K562 (cell line): ENCODE results near the gene SHISA5. TPM values are rescaled to one million over a fixed set of nuclear protein-coding genes. Genes with fewer than 3 reads are reported as not detected.
A peak's percentile ranks its signal among the peaks of the same experiment; 100 is the strongest.

Experiments
- BHLHE40 ChIP-seq: IDR thresholded peaks from 2 replicates; pipeline ENCODE4 v1.6.1; 2011; ENCODE audit warnings: low read length, improper control_type of control experiment
- BRD9 ChIP-seq: fragments of 450-650 bp; IDR thresholded peaks from 2 replicates; pipeline ENCODE4 v1.6.1; 2018; ENCODE audit warnings: low read depth; ENCODE audit not compliant: partially characterized antibody
- CHD2 ChIP-seq: IDR thresholded peaks from 2 replicates; pipeline ENCODE4 v1.6.1; 2011; ENCODE audit warnings: low read depth, low read length
- FOSL1 ChIP-seq: fragments of 200-800 bp; sonication (Bioruptor generic); conservative IDR thresholded peaks from 2 replicates; pipeline ENCODE4 v1.6.1; 2016; ENCODE audit warnings: missing genetic modification characterization, missing compliant biosample characterization
- HDGF ChIP-seq: fragments of 450-650 bp; IDR thresholded peaks from 2 replicates; pipeline ENCODE4 v1.6.1; 2016
- MTA1 ChIP-seq: fragments of 450-650 bp; IDR thresholded peaks from 2 replicates; pipeline ENCODE4 v1.6.1; 2017; ENCODE audit warnings: borderline replicate concordance
- NFYB ChIP-seq: IDR thresholded peaks from 2 replicates; pipeline ENCODE4 v1.6.1; 2011; ENCODE audit warnings: mild to moderate bottlenecking, moderate library complexity; ENCODE audit not compliant: insufficient read length; ENCODE audit errors: extremely low read depth
- PRPF4 ChIP-seq: fragments of 200-400 bp; formaldehyde crosslinking; IDR thresholded peaks from one replicate; pipeline ENCODE4 v1.6.1; 2017; ENCODE audit warnings: low read length, low read depth, mild to moderate bottlenecking; ENCODE audit not compliant: insufficient read depth, poor library complexity, severe bottlenecking
- PTRF ChIP-seq: fragments of 450-650 bp; IDR thresholded peaks from 2 replicates; pipeline ENCODE4 v1.6.1; 2016; ENCODE audit warnings: mild to moderate bottlenecking, missing genetic modification characterization, missing compliant biosample characterization
- RHOXF2B ChIP-seq: fragments of 250-450 bp; sonication (Bioruptor Pico); conservative IDR thresholded peaks from 2 replicates; pipeline ENCODE4 v1.5.1; 2021
- SAFB ChIP-seq: fragments of 200-400 bp; formaldehyde crosslinking; IDR thresholded peaks from 2 replicates; pipeline ENCODE4 v1.6.1; 2017; ENCODE audit warnings: low read depth, low read length, borderline replicate concordance
- SAFB2 ChIP-seq: fragments of 200-400 bp; formaldehyde crosslinking; IDR thresholded peaks from 2 replicates; pipeline ENCODE4 v1.6.1; 2018; ENCODE audit warnings: borderline replicate concordance, low read length, low read depth, moderate library complexity; ENCODE audit not compliant: severe bottlenecking
- SMARCC2 ChIP-seq: fragments of 450-650 bp; IDR thresholded peaks from 2 replicates; pipeline ENCODE4 v1.6.1; 2017; ENCODE audit warnings: antibody characterized with exemption, moderate library complexity, mild to moderate bottlenecking, low read depth
- TAF15 ChIP-seq: fragments of 200-400 bp; formaldehyde crosslinking; IDR thresholded peaks from 2 replicates; pipeline ENCODE4 v1.6.1; 2017; ENCODE audit warnings: mild to moderate bottlenecking, low read depth, low read length, moderate library complexity
- TAF9B ChIP-seq: fragments of 450-650 bp; IDR thresholded peaks from 2 replicates; pipeline ENCODE4 v1.6.1; 2018; ENCODE audit warnings: mild to moderate bottlenecking; ENCODE audit not compliant: partially characterized antibody
- TEAD1 ChIP-seq, 2 experiments: fragments of 450-650 bp in 1 of 2; sonication (generic) in 1 of 2; formaldehyde crosslinking; IDR thresholded peaks; 2 replicates each; pipeline versions ENCODE4 v1.4.0 to v1.8.0; 2020 to 2022; ENCODE audit warnings: mild to moderate bottlenecking in 2 of 2, missing genetic modification reagents in 1 of 2
- ZNF184 ChIP-seq: sonication (generic); formaldehyde crosslinking; IDR thresholded peaks from 2 replicates; pipeline ENCODE4 v1.5.0; 2020; ENCODE audit warnings: missing genetic modification reagents
- ZNF324 ChIP-seq: fragments of 250-450 bp; sonication (Bioruptor Pico); IDR thresholded peaks from 2 replicates; pipeline ENCODE4 v1.4.0; 2020; ENCODE audit warnings: mild to moderate bottlenecking
- ZNF41 ChIP-seq: fragments of 250-450 bp; sonication (Bioruptor Pico); conservative IDR thresholded peaks from 2 replicates; pipeline ENCODE4 v1.4.0; 2020; ENCODE audit warnings: mild to moderate bottlenecking
- ZNF584 ChIP-seq: fragments of 200-800 bp; sonication (Bioruptor generic); IDR thresholded peaks from 2 replicates; pipeline ENCODE4 v1.6.1; 2016; ENCODE audit warnings: low read depth, mild to moderate bottlenecking, missing genetic modification characterization, missing compliant biosample characterization
- ZNF707 ChIP-seq: fragments of 250-450 bp; sonication (Bioruptor Pico); conservative IDR thresholded peaks from 2 replicates; pipeline ENCODE4 v1.8.0; 2022; ENCODE audit warnings: inconsistent platforms, mild to moderate bottlenecking, moderate library complexity
- ZNF764 ChIP-seq: fragments of 250-450 bp; sonication (Bioruptor Pico); IDR thresholded peaks from 2 replicates; pipeline ENCODE4 v1.4.0; 2020; ENCODE audit warnings: low read depth, mild to moderate bottlenecking, moderate library complexity
- ZSCAN29 ChIP-seq: fragments of 450-650 bp; IDR thresholded peaks from 2 replicates; pipeline ENCODE4 v1.6.1; 2017
- ZSCAN32 ChIP-seq: fragments of 450-650 bp; formaldehyde crosslinking; IDR thresholded peaks from 2 replicates; pipeline ENCODE4 v1.4.0; 2020; ENCODE audit warnings: mild to moderate bottlenecking, moderate library complexity
- polyA plus RNA-seq, 8 experiments: library from polyadenylated mRNA; depleted of rRNA in 4 of 8; stranded (reverse) in 5 of 8; unstranded in 3 of 8; fragments of >200 nt; fragmentation: Nextera tagmentation in 2 of 8; fragmentation: Illumina TruSeq in 1 of 8; extraction: Ambion mirVana in 2 of 8; extraction: Trizol in 1 of 8; gene quantifications; 2 replicates each; pipeline versions ENCODE4 v1.2.1 to v1.2.3, GENCODE V29; 2011 to 2014; ENCODE audit warnings: inconsistent platforms in 1 of 8, missing spikeins in 1 of 8
- total RNA-seq, 7 experiments: library from RNA; depleted of rRNA in 6 of 7; stranded (reverse); fragments of >200 nt in 6 of 7; fragmentation: Illumina TruSeq in 2 of 7; extraction: Trizol in 2 of 7; gene quantifications; 2 replicates each; pipeline versions ENCODE4 v1.2.1 to v1.2.3, GENCODE V29; 2011 to 2021; ENCODE audit warnings: low replicate concordance in 1 of 7
- TF ChIP-seq, protein P1 (sequence below): sonication (generic); formaldehyde crosslinking; IDR thresholded peaks from 2 replicates; pipeline ENCODE4 v1.9.0; 2022; ENCODE audit warnings: mild to moderate bottlenecking, missing genetic modification reagents
- TF ChIP-seq, protein P2 (sequence below): fragments of 450-650 bp; IDR thresholded peaks from 2 replicates; pipeline ENCODE4 v1.6.1; 2016
- TF ChIP-seq, protein P3 (sequence below): sonication (generic); formaldehyde crosslinking; IDR thresholded peaks from 2 replicates; pipeline ENCODE4 v1.8.0; 2022; ENCODE audit warnings: missing genetic modification reagents, mild to moderate bottlenecking, borderline replicate concordance
- TF ChIP-seq, protein P4 (sequence below): fragments of 200-800 bp; sonication (Bioruptor generic); IDR thresholded peaks from 2 replicates; pipeline ENCODE4 v1.6.1; 2017; ENCODE audit warnings: missing genetic modification characterization, missing compliant biosample characterization

The SHISA5 gene
- total and polyA plus RNA-seq, 9 of the 15 experiments (the other 6 are each of a cell fraction or from before 2014, with no cell fraction given), result 8.4 to 85.8 (median 56.1) TPM

DNA sequence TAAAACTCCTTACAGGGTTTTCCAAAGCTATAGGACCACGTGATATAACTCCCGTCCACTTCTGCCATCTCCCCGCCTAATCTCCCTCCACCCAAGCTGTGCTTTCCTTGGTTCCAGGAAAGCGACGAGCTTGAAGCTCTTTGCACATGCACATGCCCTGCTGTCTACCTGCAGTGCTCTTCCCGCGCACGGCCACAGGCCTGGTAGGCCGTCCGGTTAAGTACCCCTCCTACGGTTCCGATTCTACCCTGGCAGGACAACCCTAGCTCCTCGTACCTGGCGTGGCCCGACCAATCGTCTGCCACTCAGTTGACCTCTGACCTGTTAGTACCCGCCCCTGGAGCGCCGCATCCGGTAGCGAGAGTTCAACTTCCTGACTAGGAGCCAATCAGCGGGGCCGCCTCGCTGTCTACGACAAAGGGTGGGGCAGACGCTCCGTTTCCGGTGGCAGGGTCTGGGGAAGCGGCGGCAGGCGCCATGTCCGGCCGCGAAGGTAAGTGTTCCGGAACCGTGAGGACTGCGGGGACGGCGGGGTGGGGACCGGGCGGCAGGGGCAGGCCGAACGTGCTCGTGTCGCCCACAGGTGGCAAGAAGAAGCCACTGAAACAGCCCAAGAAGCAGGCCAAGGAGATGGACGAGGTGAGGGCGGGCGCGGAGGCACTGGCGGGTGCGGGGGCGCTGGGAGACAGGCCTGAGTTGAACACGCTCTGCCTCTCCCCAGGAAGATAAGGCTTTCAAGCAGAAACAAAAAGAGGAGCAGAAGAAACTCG is 64.0 kb downstream of the SHISA5 start, which contains the start of the genes CCDC51 and TMA7 (continued):
- TF ChIP-seq, protein P1, sequence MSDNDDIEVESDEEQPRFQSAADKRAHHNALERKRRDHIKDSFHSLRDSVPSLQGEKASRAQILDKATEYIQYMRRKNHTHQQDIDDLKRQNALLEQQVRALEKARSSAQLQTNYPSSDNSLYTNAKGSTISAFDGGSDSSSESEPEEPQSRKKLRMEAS (CRISPR knock-in tag), result peak; percentile 47; the same call in 1 of the 2 replicates
- no peak for TF ChIP-seq FOSL1
- no peak for TF ChIP-seq PTRF (tag)
- TF ChIP-seq ZSCAN32 (CRISPR knock-in tag), result no peak
- TF ChIP-seq SMARCC2, result no peak
- no peak for TF ChIP-seq MTA1
- TF ChIP-seq ZNF584 (CRISPR knock-in tag), result no peak
- no peak for TF ChIP-seq SAFB
- TF ChIP-seq CHD2, result peak; percentile 39; the same call in 1 of the 2 replicates
- no peak for TF ChIP-seq TAF15
- no peak for TF ChIP-seq BRD9
- TF ChIP-seq NFYB, result peak; percentile 68
- no peak for TF ChIP-seq ZNF707
- no peak for TF ChIP-seq TEAD1 (CRISPR knock-in tag; IDR thresholded peaks at IDR 0.05)
- no peak for TF ChIP-seq ZNF764 (CRISPR knock-in tag)
- TF ChIP-seq TAF9B, result peak; percentile 43
- TF ChIP-seq, protein P2, sequence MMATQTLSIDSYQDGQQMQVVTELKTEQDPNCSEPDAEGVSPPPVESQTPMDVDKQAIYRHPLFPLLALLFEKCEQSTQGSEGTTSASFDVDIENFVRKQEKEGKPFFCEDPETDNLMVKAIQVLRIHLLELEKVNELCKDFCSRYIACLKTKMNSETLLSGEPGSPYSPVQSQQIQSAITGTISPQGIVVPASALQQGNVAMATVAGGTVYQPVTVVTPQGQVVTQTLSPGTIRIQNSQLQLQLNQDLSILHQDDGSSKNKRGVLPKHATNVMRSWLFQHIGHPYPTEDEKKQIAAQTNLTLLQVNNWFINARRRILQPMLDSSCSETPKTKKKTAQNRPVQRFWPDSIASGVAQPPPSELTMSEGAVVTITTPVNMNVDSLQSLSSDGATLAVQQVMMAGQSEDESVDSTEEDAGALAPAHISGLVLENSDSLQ, result peak; percentile 94
- TF ChIP-seq RHOXF2B, result no peak
- no peak for TF ChIP-seq ZNF184 (CRISPR knock-in tag)
- TF ChIP-seq BHLHE40, result no peak
- TF ChIP-seq ZNF41 (CRISPR knock-in tag), result no peak
- no peak for TF ChIP-seq HDGF
- no peak for TF ChIP-seq PRPF4
- TF ChIP-seq, protein P3, sequence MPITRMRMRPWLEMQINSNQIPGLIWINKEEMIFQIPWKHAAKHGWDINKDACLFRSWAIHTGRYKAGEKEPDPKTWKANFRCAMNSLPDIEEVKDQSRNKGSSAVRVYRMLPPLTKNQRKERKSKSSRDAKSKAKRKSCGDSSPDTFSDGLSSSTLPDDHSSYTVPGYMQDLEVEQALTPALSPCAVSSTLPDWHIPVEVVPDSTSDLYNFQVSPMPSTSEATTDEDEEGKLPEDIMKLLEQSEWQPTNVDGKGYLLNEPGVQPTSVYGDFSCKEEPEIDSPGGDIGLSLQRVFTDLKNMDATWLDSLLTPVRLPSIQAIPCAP, result no peak
- no peak for TF ChIP-seq ZNF324 (CRISPR knock-in tag)
- no peak for TF ChIP-seq SAFB2
- TF ChIP-seq ZSCAN29, result no peak
- TF ChIP-seq, protein P4, sequence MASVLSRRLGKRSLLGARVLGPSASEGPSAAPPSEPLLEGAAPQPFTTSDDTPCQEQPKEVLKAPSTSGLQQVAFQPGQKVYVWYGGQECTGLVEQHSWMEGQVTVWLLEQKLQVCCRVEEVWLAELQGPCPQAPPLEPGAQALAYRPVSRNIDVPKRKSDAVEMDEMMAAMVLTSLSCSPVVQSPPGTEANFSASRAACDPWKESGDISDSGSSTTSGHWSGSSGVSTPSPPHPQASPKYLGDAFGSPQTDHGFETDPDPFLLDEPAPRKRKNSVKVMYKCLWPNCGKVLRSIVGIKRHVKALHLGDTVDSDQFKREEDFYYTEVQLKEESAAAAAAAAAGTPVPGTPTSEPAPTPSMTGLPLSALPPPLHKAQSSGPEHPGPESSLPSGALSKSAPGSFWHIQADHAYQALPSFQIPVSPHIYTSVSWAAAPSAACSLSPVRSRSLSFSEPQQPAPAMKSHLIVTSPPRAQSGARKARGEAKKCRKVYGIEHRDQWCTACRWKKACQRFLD, result no peak
